MCF 10A (cell line): Measurements from ENCODE around the gene TRAPPC6A. TPM values are rescaled to one million over a fixed set of nuclear protein-coding genes. Genes with fewer than 3 reads are reported as not detected.

ENCODE experiments used
- BruUV-seq: library from RNA; stranded (reverse); fragments of 400-500 nt; replicated peaks from 2 replicates; lab custom pipeline; 2021; lab: Mats Ljungman, UMichigan
- CTCF ChIA-PET: fragments of 300-600 bp; sonication (Branson Sonifier 250); formaldehyde crosslinking; extraction: SDS; loops from one replicate; lab custom pipeline; 2021; ENCODE audit warnings: antibody characterized with exemption, inconsistent platforms; lab: Yijun Ruan, JAX
- POLR2A ChIA-PET: fragments of 300-600, 350-650 bp; sonication (Branson Sonifier 250); formaldehyde crosslinking; extraction: SDS; loops from one replicate; lab custom pipeline; 2020; ENCODE audit warnings: antibody characterized with exemption, inconsistent platforms; lab: Yijun Ruan, JAX
- DNase-seq: peaks from one replicate; pipeline ENCODE4 v3.0.0-alpha.2; 2018; ENCODE audit not compliant: unreplicated experiment
- H3K27ac Mint-ChIP-seq: one replicate; pipeline ENCODE4 v1.8.0; 2022; ENCODE audit warnings: mild to moderate bottlenecking, low read depth, mixed read lengths; ENCODE audit not compliant: unreplicated experiment
- H3K27me3 Mint-ChIP-seq: one replicate; pipeline ENCODE4 v1.8.0; 2022; ENCODE audit warnings: mixed read lengths; ENCODE audit not compliant: insufficient read depth, unreplicated experiment
- H3K36me3 Mint-ChIP-seq: one replicate; pipeline ENCODE4 v1.8.0; 2022; ENCODE audit warnings: mild to moderate bottlenecking, moderate library complexity, mixed read lengths; ENCODE audit not compliant: insufficient read depth, unreplicated experiment
- H3K4me1 Mint-ChIP-seq: one replicate; pipeline ENCODE4 v1.8.0; 2022; ENCODE audit warnings: mixed read lengths; ENCODE audit not compliant: insufficient read depth, unreplicated experiment
- H3K4me3 Mint-ChIP-seq: one replicate; pipeline ENCODE4 v1.8.0; 2022; ENCODE audit warnings: mild to moderate bottlenecking, moderate library complexity, mixed read lengths; ENCODE audit not compliant: unreplicated experiment
- H3K9me3 Mint-ChIP-seq: one replicate; pipeline ENCODE4 v1.8.0; 2022; ENCODE audit warnings: mixed read lengths; ENCODE audit not compliant: unreplicated experiment
- intact Hi-C: fragments of 100-400 bp; cut with micrococcal nuclease; formaldehyde crosslinking; loops from 2 replicates; pipeline ENCODE4 v1.14.1; 2022
- total RNA-seq: library from RNA; stranded (reverse); gene quantifications from 2 replicates; pipeline ENCODE4 v1.2.3, GENCODE V29; 2022
- TF ChIP-seq, protein P1 (sequence below): fragments of 200-600 bp; IDR thresholded peaks from one replicate; pipeline ENCODE4 v1.8.0; 2022; ENCODE audit warnings: antibody characterized with exemption, mild to moderate bottlenecking; ENCODE audit not compliant: unreplicated experiment

The TRAPPC6A gene
- total RNA-seq, 1 experiment from 2014 or later, result 14.4 TPM

DNA sequence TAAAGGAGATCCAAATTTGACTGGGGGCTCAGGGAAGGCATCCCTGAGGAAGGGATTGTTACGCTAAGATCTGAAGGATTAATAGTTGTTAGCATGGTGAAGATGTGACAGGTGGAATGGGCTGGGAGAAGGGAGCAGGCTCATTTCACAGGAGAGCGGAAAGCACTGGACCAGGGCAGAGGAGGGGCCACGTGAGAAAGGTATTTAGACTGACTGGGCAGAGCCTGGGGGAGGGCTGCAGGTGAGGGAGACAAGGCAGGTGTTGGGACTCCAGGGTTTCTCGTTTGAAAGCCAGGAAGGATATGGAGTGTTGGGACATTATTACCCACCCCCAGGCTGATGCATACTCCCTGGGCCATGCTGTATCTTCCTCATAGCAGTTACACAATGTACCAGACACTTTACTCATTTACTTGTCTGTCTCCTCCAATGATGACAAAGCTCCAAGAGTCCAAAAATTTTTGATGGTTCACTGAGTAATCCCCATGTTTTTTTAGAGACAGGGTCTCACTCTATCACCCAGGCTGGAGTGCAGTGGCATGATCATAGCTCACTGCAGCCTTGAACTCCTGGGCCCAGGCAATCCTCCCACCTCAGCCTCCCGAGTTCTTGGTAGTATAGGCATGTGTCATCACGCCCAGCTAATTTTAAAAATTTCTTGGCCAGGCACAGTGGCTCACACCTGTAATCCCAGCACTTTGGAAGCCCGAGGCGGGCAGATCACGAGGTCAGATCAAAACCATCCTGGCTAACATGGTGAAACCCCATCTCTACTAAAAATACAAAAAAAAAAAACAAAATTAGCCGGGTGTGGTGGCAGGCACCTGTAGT lies 2.3 kb downstream of the TRAPPC6A start:
- H3K9me3 Mint-ChIP-seq, result no peaks in the 10 kb centered on the region
- no peaks in the 10 kb centered on the region for H3K27me3 Mint-ChIP-seq
- TF ChIP-seq, protein P1, sequence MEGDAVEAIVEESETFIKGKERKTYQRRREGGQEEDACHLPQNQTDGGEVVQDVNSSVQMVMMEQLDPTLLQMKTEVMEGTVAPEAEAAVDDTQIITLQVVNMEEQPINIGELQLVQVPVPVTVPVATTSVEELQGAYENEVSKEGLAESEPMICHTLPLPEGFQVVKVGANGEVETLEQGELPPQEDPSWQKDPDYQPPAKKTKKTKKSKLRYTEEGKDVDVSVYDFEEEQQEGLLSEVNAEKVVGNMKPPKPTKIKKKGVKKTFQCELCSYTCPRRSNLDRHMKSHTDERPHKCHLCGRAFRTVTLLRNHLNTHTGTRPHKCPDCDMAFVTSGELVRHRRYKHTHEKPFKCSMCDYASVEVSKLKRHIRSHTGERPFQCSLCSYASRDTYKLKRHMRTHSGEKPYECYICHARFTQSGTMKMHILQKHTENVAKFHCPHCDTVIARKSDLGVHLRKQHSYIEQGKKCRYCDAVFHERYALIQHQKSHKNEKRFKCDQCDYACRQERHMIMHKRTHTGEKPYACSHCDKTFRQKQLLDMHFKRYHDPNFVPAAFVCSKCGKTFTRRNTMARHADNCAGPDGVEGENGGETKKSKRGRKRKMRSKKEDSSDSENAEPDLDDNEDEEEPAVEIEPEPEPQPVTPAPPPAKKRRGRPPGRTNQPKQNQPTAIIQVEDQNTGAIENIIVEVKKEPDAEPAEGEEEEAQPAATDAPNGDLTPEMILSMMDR, result no peak
- intact Hi-C loops, result loop anchor here (5.0 kb wide), 1 partner anchor 83 kb away; the partner anchor contains the start of gene PPP1R37
- DNase-seq, result peak; percentile 61
- H3K4me1 Mint-ChIP-seq, result peaks cover 17% of the 10 kb centered on the region
- peak overlapping the region; percentile 89 for H3K27ac Mint-ChIP-seq
- CTCF ChIA-PET, result interaction anchor here (0.6 to 1.6 kb wide), 2 partner anchors 12 to 253 kb away, joined by 5 to 6 read pairs; no protein-coding TSS in a partner anchor
- H3K4me3 Mint-ChIP-seq, result no peak overlapping the region
- peaks cover 4% of the 10 kb centered on the region for H3K36me3 Mint-ChIP-seq
- POLR2A ChIA-PET, result interaction anchor here (0.6 to 1.1 kb wide), 8 partner anchors 10 to 221 kb away, joined by 3 to 11 read pairs (median 3); partner anchors contain the start of genes CLPTM1, GEMIN7 and PPP1R37
- no TSS peak for BruUV-seq

DNA sequence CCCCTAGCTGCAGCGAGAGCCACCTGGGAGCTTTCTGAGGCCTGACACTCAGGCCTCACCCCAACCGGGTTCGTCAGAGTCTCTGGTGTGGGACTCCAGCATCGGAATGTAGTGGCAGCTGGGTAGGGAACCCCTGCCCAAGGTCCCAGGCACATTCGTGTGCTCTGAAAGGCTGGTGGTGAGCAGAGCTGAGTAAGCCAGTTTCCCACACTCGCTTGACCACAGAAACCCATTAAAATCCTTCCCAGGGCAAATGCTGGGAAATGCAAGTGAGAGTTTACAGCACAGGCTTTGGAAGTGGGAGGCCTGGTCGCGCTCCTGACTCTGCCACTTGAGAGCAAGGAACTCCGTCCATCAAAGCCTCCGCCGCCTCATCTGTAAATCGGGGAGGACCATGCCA lies 4.2 kb downstream of the TRAPPC6A start:
- peaks cover 13% of the 10 kb centered on the region for H3K4me1 Mint-ChIP-seq
- intact Hi-C loops, result no loop called here
- peaks cover 4% of the 10 kb centered on the region for H3K36me3 Mint-ChIP-seq
- TF ChIP-seq, protein P1, result no peak
- H3K27me3 Mint-ChIP-seq, result no peaks in the 10 kb centered on the region
- no TSS peak for BruUV-seq
- ChIA-PET POLR2A (no interaction called here), CTCF (interaction anchor here (1.2 kb wide), 1 partner anchor 9 kb away, joined by 5 read pairs; no protein-coding TSS in a partner anchor)
- no peaks in the 10 kb centered on the region for H3K9me3 Mint-ChIP-seq
- no peak overlapping the region for H3K4me3 Mint-ChIP-seq
- no peak for DNase-seq
- no peak overlapping the region for H3K27ac Mint-ChIP-seq

DNA sequence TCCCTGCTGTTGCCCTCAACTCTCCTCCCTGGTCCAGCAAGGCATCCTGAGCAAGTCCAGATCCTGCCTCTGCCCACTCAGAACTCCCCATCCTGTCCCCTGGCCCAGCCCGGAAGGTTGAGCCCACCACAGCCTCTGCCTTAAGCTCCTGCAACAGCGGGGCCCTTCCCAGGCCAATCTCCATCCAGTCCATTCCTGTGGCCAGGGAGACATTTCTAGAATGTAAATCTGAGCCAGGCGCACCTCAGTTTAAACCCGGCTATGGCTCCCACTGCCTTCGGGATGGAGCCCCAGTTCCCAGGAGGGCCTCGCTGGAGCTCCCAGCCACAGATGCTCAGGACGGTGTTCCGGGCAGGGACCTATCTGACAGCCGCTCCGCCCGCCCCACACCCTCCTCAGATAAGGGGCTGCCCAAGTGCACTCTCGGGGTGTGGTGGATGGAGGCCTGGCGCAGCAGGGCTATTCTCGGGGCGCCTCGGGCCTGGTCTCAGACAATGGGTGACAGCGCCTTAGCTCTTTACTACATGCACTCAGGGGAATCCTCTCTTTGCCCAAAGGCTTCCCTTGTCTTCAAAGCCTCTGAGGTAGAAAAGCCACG lies 5.3 kb downstream of the TRAPPC6A start:
- CTCF ChIA-PET, result interaction anchor here (0.6 to 0.7 kb wide), 2 partner anchors 56 to 275 kb away, joined by 3 to 5 read pairs; no protein-coding TSS in a partner anchor
- intact Hi-C loops, result no loop called here

More for the DNA sequence above, 5.3 kb downstream of the TRAPPC6A start:
- H3K27me3 Mint-ChIP-seq, result no peaks in the 10 kb centered on the region
- H3K9me3 Mint-ChIP-seq, result no peaks in the 10 kb centered on the region
- H3K27ac Mint-ChIP-seq, result no peak overlapping the region
- POLR2A ChIA-PET, result no interaction called here
- TF ChIP-seq, protein P1, result no peak
- no peaks in the 10 kb centered on the region for H3K36me3 Mint-ChIP-seq
- DNase-seq, result no peak
- no TSS peak for BruUV-seq
- peaks cover 13% of the 10 kb centered on the region for H3K4me1 Mint-ChIP-seq
- H3K4me3 Mint-ChIP-seq, result no peak overlapping the region
